ENCODE measurements around the gene HFE. TPM values are rescaled to one million over a fixed set of nuclear protein-coding genes. Genes with fewer than 3 reads are reported as not detected.

The HFE gene
- total and polyA plus RNA-seq, 2 of the 13 experiments (the other 11 are each of a cell fraction or from before 2014, with no cell fraction given): 3.7 to 6.3 TPM

DNA sequence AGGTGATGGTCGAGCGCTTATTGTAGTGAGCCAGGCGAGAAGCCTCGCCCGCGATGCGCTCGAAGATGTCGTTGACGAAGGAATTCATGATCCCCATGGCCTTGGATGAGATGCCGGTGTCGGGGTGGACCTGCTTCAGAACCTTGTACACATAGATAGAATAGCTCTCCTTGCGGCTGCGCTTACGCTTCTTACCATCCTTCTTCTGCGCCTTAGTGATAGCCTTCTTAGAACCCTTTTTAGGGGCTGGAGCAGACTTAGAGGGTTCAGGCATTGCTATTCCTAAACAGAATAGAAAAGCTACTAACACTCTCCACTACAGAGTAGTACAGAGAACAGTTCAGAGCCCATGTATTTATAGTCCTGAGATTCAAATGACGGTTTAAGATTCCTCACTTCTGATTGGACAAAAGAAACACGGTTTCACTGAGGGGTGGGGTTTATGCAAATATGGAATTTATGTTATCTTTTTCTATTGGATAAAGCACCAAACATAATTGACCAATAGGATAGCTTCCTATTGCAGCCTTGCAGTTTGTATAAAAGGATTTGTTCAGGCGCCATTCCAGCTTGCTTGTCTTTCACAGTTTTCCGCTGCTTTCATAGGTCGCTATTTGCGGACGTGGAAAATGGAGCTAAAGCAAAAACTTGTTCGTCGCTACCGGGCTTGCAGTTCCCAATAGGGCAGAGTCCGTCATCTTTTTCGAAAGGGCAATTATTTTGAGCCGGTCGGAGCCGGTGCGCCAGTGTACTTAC is 43.7 kb upstream of the HFE start (continued):
- TF ChIP-seq RBAK (CRISPR knock-in tag; IDR thresholded peaks at IDR 0.05) (no peak), HMGA1 (CRISPR knock-in tag; conservative IDR thresholded peaks at IDR 0.05) (no peak), ZNF44 (CRISPR knock-in tag; IDR thresholded peaks at IDR 0.05) (no peak), AGO1 (IDR thresholded peaks at IDR 0.05; ENCODE audit: low read depth, low read length, poor library complexity, severe bottlenecking) (no peak), ZNF619 (CRISPR knock-in tag; IDR thresholded peaks at IDR 0.05) (no peak), ZNF546 (CRISPR knock-in tag; conservative IDR thresholded peaks at IDR 0.05) (no peak), ZFAT (CRISPR knock-in tag; conservative IDR thresholded peaks at IDR 0.05) (no peak), ADNP (CRISPR knock-in tag; IDR thresholded peaks at IDR 0.05) (no peak), KLF15 (CRISPR knock-in tag; IDR thresholded peaks at IDR 0.05; ENCODE audit: borderline replicate concordance) (no peak), HCFC1 (IDR thresholded peaks at IDR 0.05; ENCODE audit: low read depth, low read length) (no peak), ZNF256 (CRISPR knock-in tag; conservative IDR thresholded peaks at IDR 0.05) (peak; percentile 13; the same call in 1 of the 2 replicates)
- TF ChIP-seq, protein P1, sequence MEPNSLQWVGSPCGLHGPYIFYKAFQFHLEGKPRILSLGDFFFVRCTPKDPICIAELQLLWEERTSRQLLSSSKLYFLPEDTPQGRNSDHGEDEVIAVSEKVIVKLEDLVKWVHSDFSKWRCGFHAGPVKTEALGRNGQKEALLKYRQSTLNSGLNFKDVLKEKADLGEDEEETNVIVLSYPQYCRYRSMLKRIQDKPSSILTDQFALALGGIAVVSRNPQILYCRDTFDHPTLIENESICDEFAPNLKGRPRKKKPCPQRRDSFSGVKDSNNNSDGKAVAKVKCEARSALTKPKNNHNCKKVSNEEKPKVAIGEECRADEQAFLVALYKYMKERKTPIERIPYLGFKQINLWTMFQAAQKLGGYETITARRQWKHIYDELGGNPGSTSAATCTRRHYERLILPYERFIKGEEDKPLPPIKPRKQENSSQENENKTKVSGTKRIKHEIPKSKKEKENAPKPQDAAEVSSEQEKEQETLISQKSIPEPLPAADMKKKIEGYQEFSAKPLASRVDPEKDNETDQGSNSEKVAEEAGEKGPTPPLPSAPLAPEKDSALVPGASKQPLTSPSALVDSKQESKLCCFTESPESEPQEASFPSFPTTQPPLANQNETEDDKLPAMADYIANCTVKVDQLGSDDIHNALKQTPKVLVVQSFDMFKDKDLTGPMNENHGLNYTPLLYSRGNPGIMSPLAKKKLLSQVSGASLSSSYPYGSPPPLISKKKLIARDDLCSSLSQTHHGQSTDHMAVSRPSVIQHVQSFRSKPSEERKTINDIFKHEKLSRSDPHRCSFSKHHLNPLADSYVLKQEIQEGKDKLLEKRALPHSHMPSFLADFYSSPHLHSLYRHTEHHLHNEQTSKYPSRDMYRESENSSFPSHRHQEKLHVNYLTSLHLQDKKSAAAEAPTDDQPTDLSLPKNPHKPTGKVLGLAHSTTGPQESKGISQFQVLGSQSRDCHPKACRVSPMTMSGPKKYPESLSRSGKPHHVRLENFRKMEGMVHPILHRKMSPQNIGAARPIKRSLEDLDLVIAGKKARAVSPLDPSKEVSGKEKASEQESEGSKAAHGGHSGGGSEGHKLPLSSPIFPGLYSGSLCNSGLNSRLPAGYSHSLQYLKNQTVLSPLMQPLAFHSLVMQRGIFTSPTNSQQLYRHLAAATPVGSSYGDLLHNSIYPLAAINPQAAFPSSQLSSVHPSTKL (CRISPR knock-in tag; IDR thresholded peaks at IDR 0.05): no peak
- TF ChIP-seq, protein P2, sequence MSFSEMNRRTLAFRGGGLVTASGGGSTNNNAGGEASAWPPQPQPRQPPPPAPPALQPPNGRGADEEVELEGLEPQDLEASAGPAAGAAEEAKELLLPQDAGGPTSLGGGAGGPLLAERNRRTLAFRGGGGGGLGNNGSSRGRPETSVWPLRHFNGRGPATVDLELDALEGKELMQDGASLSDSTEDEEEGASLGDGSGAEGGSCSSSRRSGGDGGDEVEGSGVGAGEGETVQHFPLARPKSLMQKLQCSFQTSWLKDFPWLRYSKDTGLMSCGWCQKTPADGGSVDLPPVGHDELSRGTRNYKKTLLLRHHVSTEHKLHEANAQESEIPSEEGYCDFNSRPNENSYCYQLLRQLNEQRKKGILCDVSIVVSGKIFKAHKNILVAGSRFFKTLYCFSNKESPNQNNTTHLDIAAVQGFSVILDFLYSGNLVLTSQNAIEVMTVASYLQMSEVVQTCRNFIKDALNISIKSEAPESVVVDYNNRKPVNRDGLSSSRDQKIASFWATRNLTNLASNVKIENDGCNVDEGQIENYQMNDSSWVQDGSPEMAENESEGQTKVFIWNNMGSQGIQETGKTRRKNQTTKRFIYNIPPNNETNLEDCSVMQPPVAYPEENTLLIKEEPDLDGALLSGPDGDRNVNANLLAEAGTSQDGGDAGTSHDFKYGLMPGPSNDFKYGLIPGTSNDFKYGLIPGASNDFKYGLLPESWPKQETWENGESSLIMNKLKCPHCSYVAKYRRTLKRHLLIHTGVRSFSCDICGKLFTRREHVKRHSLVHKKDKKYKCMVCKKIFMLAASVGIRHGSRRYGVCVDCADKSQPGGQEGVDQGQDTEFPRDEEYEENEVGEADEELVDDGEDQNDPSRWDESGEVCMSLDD (CRISPR knock-in tag; IDR thresholded peaks at IDR 0.05; ENCODE audit: borderline replicate concordance): no peak
- TF ChIP-seq, protein P3, sequence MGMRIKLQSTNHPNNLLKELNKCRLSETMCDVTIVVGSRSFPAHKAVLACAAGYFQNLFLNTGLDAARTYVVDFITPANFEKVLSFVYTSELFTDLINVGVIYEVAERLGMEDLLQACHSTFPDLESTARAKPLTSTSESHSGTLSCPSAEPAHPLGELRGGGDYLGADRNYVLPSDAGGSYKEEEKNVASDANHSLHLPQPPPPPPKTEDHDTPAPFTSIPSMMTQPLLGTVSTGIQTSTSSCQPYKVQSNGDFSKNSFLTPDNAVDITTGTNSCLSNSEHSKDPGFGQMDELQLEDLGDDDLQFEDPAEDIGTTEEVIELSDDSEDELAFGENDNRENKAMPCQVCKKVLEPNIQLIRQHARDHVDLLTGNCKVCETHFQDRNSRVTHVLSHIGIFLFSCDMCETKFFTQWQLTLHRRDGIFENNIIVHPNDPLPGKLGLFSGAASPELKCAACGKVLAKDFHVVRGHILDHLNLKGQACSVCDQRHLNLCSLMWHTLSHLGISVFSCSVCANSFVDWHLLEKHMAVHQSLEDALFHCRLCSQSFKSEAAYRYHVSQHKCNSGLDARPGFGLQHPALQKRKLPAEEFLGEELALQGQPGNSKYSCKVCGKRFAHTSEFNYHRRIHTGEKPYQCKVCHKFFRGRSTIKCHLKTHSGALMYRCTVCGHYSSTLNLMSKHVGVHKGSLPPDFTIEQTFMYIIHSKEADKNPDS (CRISPR knock-in tag; IDR thresholded peaks at IDR 0.05): no peak
- TF ChIP-seq, protein P4, sequence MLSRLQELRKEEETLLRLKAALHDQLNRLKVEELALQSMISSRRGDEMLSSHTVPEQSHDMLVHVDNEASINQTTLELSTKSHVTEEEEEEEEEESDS (CRISPR knock-in tag; IDR thresholded peaks at IDR 0.05; ENCODE audit: borderline replicate concordance): no peak
- TF ChIP-seq, protein P5, sequence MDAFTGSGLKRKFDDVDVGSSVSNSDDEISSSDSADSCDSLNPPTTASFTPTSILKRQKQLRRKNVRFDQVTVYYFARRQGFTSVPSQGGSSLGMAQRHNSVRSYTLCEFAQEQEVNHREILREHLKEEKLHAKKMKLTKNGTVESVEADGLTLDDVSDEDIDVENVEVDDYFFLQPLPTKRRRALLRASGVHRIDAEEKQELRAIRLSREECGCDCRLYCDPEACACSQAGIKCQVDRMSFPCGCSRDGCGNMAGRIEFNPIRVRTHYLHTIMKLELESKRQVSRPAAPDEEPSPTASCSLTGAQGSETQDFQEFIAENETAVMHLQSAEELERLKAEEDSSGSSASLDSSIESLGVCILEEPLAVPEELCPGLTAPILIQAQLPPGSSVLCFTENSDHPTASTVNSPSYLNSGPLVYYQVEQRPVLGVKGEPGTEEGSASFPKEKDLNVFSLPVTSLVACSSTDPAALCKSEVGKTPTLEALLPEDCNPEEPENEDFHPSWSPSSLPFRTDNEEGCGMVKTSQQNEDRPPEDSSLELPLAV (CRISPR knock-in tag; conservative IDR thresholded peaks at IDR 0.05; ENCODE audit: low read depth): no peak
